Measurements from ENCODE around the gene DLX1. TPM values are rescaled to one million over a fixed set of nuclear protein-coding genes. Genes with fewer than 3 reads are reported as not detected.
A peak's percentile ranks its signal among the peaks of the same experiment; 100 is the strongest.

DLX1 gene
- total and polyA plus RNA-seq, 9 of the 15 experiments (the other 6 are each of a cell fraction or from before 2014, with no cell fraction given): 1.9 to 26.2 (median 9.6) TPM

- Histone ChIP-seq H3K36me3 (ENCODE audit: control insufficient read depth, insufficient read depth, low read length) (no peaks in the 10 kb centered on the region), H3K4me1 (replicated peaks in 1 of 2; ENCODE audit: control insufficient read depth in 2 of 2, insufficient read depth in 2 of 2, low read length in 2 of 2) (peaks cover 4 to 32% of the 10 kb centered on the region in 2 experiments; a peak in 4 of 5 replicates), H4K20me1 (replicated peaks; ENCODE audit: control insufficient read depth, insufficient read depth, low read length) (no peaks in the 10 kb centered on the region), H3K27me3 (ENCODE audit: control insufficient read depth in 2 of 2, insufficient read depth in 2 of 2, low read length in 2 of 2) (no peaks in the 10 kb centered on the region), H3K9me1 (ENCODE audit: control insufficient read depth, insufficient read depth, low read length) (no peaks in the 10 kb centered on the region), H3K27ac (ENCODE audit: extremely low read depth, low read depth, low read length) (peak overlapping the region; percentile 34; the same call in 2 of the 3 replicates), H3K4me3 (no peak overlapping the region), H3K9ac (ENCODE audit: insufficient read depth in 1 of 2, low read depth in 2 of 2, low read length in 2 of 2) (no peak overlapping the region), H3K9me3 (replicated peaks; ENCODE audit: control insufficient read depth, insufficient read depth, low read depth, low read length) (no peaks in the 10 kb centered on the region), H3K4me2 (ENCODE audit: insufficient read depth, low read length) (peak overlapping the region; percentile 20; the same call in 1 of the 2 replicates), H3K79me2 (ENCODE audit: control insufficient read depth, insufficient read depth, low read length) (no peaks in the 10 kb centered on the region), H2AFZ (ENCODE audit: low read depth, low read length) (peak overlapping the region; percentile 70)
- ATAC-seq: peak; percentile 79
- CTCF ChIA-PET (ENCODE audit: low intra/inter-chr PET ratio): no interaction called here
- POLR2A ChIA-PET: interaction anchor here (0.6 to 1.2 kb wide), 4 partner anchors 11 to 29 kb away, joined by 3 read pairs; no protein-coding TSS in a partner anchor
- 10% methylated on average over 4 of the region's 4 CpGs for WGBS (ENCODE audit: insufficient coverage, low coverage, missing lambda C conversion rate)
- FAIRE-seq: peak; percentile 72
- intact Hi-C loops (cut with micrococcal nuclease): no loop called here
- BruUV-seq (replicated peaks): no TSS peak
- peak in 1 of 4 experiments; percentile 53 for DNase-seq (ENCODE audit: extremely low read depth in 1 of 4, low spot score in 3 of 4)
- in situ Hi-C loops (cut with MboI): no loop called here
- peak; percentile 77; the same call in 1 of the 2 replicates for TF ChIP-seq SMARCA4 (IDR thresholded peaks at IDR 0.05)
- TF ChIP-seq ZMIZ1 (IDR thresholded peaks at IDR 0.05; ENCODE audit: low read depth in 2 of 2, low read length in 2 of 2): no peak
- peak; percentile 59; the same call in 1 of the 2 replicates for TF ChIP-seq ZNF589 (CRISPR knock-in tag; IDR thresholded peaks at IDR 0.05; ENCODE audit: low read depth)
- TF ChIP-seq BACH1 (tag; IDR thresholded peaks at IDR 0.05): peak; percentile 26; the same call in 1 of the 2 replicates
- TF ChIP-seq E2F1 (CRISPR knock-in tag; IDR thresholded peaks at IDR 0.05): no peak
- TF ChIP-seq NFIC (IDR thresholded peaks at IDR 0.05): peak; percentile 22; the same call in 1 of the 2 replicates
- no peak for TF ChIP-seq E2F4 (CRISPR knock-in tag; IDR thresholded peaks at IDR 0.05; ENCODE audit: low read depth)
- TF ChIP-seq NCOR1 (IDR thresholded peaks at IDR 0.05): peak; percentile 25; the same call in 1 of the 2 replicates
- peak; percentile 60 for TF ChIP-seq EP300 (IDR thresholded peaks at IDR 0.05; ENCODE audit: low read length)
- TF ChIP-seq ZNF766 (CRISPR knock-in tag; conservative IDR thresholded peaks at IDR 0.05): peak; percentile 55; the same call in 1 of the 2 replicates
- no peak for TF ChIP-seq THAP7 (CRISPR knock-in tag; IDR thresholded peaks at IDR 0.05)
- TF ChIP-seq DLX4 (CRISPR knock-in tag; IDR thresholded peaks at IDR 0.05): no peak
- TF ChIP-seq TSC22D4 (tag; IDR thresholded peaks at IDR 0.05): no peak
- TF ChIP-seq CXXC5 (CRISPR knock-in tag; IDR thresholded peaks at IDR 0.05): peak; percentile 20; the same call in 1 of the 2 replicates
- no peak for TF ChIP-seq POLR2H (tag; IDR thresholded peaks at IDR 0.05; ENCODE audit: low read depth)
- TF ChIP-seq RFX1 (IDR thresholded peaks at IDR 0.05): no peak
Measured at GRCh38 chr2:172066394-172066886, 18.9 kb upstream of the DLX1 start.

Measured in K562 (cell line).